ENCODE data around the gene SOX8. TPM values are rescaled to one million over a fixed set of nuclear protein-coding genes. Genes with fewer than 3 reads are reported as not detected.

Gene SOX8
- total RNA-seq, 1 experiment from 2014 or later = 5.2 TPM

DNA sequence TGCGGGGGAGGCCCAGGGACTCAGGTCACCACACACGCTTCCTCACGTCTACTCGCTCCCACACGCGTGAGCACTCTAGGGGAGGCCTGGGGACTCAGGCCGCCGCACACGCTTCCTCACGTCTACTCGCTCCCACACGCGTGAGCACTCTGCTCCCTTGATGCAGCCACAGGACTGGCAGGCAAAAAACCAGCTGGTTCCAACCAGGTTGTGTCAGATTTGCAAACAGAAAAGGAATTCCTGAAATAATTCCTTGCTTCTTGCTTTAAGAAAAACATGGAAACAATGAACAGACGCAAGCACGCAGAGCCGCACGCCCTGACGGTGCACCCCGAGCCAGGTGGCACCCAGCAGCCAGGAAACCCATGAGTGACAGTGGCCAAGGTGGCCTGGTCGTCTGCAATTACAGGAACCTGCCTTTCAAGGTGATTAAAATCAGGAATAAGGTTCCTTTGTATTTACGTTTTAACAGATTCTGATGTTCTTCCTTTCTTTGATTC is 48.7 kb upstream of the SOX8 start:
- H3K9me3 ChIP-seq (ENCODE audit: control insufficient read depth in 1 of 2, insufficient read depth in 1 of 2, low read depth in 1 of 2, low read length in 2 of 2) = no peaks in the 10 kb centered on the region
- no peaks in the 10 kb centered on the region for H3K4me1 ChIP-seq (ENCODE audit: control insufficient read depth in 1 of 2, insufficient read depth in 2 of 2, low read length in 2 of 2)
- no peaks in the 10 kb centered on the region for H3K9me2 ChIP-seq (ENCODE audit: insufficient read depth)
- H3K27ac ChIP-seq (ENCODE audit: low read depth, low read length) = no peak overlapping the region
- no peak overlapping the region for H3K4me2 ChIP-seq (ENCODE audit: low read length)
- ATAC-seq (no peak), DNase-seq (ENCODE audit: low read depth, low spot score) (no peak)
- H3K4me3 ChIP-seq (replicated peaks in 1 of 2; ENCODE audit: low read depth in 1 of 2, low read length in 2 of 2) = no peak overlapping the region
- H2AFZ ChIP-seq (ENCODE audit: low read depth, low read length, poor library complexity, severe bottlenecking) = no peak overlapping the region
- H3K79me2 ChIP-seq (ENCODE audit: insufficient read depth, low read length) = no peaks in the 10 kb centered on the region
- H3K9ac ChIP-seq (ENCODE audit: low read length) = no peak overlapping the region
- no peaks in the 10 kb centered on the region for H4K20me1 ChIP-seq (ENCODE audit: insufficient read depth)
- ChIA-PET RAD21 (ENCODE audit: low non-redundant PET in 1 of 2, low total read pairs in 2 of 2, uncharacterized antibody in 2 of 2, unreplicated experiment in 2 of 2) (no interaction called here), POLR2A (no interaction called here), CTCF (no interaction called here)
- BruUV-seq (replicated peaks) = no TSS peak
- TF ChIP-seq SRF (IDR thresholded peaks at IDR 0.05; ENCODE audit: low read depth) (no peak), POLR2AphosphoS5 (IDR thresholded peaks at IDR 0.05; ENCODE audit: low read depth, low read length) (no peak), POLR2A (IDR thresholded peaks at IDR 0.05; ENCODE audit: borderline replicate concordance, extremely low read depth, insufficient read depth, insufficient read length) (no peak), YY1 (IDR thresholded peaks at IDR 0.05; ENCODE audit: extremely low read depth, insufficient replicate concordance, low read depth, low read length) (no peak), SP1 (IDR thresholded peaks at IDR 0.05; ENCODE audit: low read depth) (no peak)
- TF ChIP-seq, protein P1, sequence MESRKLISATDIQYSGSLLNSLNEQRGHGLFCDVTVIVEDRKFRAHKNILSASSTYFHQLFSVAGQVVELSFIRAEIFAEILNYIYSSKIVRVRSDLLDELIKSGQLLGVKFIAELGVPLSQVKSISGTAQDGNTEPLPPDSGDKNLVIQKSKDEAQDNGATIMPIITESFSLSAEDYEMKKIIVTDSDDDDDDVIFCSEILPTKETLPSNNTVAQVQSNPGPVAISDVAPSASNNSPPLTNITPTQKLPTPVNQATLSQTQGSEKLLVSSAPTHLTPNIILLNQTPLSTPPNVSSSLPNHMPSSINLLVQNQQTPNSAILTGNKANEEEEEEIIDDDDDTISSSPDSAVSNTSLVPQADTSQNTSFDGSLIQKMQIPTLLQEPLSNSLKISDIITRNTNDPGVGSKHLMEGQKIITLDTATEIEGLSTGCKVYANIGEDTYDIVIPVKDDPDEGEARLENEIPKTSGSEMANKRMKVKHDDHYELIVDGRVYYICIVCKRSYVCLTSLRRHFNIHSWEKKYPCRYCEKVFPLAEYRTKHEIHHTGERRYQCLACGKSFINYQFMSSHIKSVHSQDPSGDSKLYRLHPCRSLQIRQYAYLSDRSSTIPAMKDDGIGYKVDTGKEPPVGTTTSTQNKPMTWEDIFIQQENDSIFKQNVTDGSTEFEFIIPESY (IDR thresholded peaks at IDR 0.05; ENCODE audit: extremely low read depth, insufficient replicate concordance, low read length) = no peak
- no peaks in the 10 kb centered on the region for H3K27me3 ChIP-seq (ENCODE audit: insufficient read depth, low read length)
- intact Hi-C loops (cut with micrococcal nuclease) = no loop called here
- H3K36me3 ChIP-seq (ENCODE audit: control insufficient read depth in 1 of 2, insufficient read depth in 2 of 2, low read length in 2 of 2) = no peaks in the 10 kb centered on the region; a peak in 1 of 4 replicates

DNA sequence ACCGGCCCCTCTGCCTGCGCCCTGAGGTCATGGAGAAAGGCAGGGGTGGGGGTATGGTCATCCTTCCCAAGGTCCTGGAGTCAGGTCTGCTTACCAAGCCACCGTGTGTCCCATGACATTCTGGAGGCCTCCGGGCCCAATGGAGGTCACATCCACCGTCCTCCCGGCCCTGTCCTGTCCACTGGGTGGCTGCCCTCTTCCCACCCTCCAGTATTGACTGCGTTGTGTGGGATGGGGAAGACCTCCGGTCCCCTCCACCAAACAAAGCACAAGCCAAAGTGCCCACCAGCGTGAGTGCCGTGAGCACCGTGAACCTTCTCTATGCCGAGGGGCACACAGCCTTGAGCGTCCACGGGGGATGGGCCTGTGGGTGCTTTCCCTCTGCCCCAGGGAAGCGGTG is 48.0 kb upstream of the SOX8 start:
- ChIA-PET POLR2A (no interaction called here), RAD21 (ENCODE audit: low non-redundant PET in 1 of 2, low total read pairs in 2 of 2, uncharacterized antibody in 2 of 2, unreplicated experiment in 2 of 2) (no interaction called here), CTCF (no interaction called here)
- intact Hi-C loops (cut with micrococcal nuclease) = no loop called here
- TF ChIP-seq, protein P2, sequence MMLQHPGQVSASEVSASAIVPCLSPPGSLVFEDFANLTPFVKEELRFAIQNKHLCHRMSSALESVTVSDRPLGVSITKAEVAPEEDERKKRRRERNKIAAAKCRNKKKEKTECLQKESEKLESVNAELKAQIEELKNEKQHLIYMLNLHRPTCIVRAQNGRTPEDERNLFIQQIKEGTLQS (IDR thresholded peaks at IDR 0.05) = no peak
- TF ChIP-seq CEBPB (IDR thresholded peaks at IDR 0.05; ENCODE audit: low read depth) = no peak
- TF ChIP-seq, protein P1 (IDR thresholded peaks at IDR 0.05; ENCODE audit: extremely low read depth, insufficient replicate concordance, low read length) = no peak
- TF ChIP-seq, protein P3, sequence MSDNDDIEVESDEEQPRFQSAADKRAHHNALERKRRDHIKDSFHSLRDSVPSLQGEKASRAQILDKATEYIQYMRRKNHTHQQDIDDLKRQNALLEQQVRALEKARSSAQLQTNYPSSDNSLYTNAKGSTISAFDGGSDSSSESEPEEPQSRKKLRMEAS (IDR thresholded peaks at IDR 0.05) = no peak
- TF ChIP-seq RAD21 (IDR thresholded peaks at IDR 0.05; ENCODE audit: low read depth) = no peak
- TF ChIP-seq EZH2phosphoT487 (IDR thresholded peaks at IDR 0.05; ENCODE audit: borderline replicate concordance) = no peak
- TF ChIP-seq SRF (IDR thresholded peaks at IDR 0.05; ENCODE audit: low read depth) = no peak
- no peak for TF ChIP-seq YY1 (IDR thresholded peaks at IDR 0.05; ENCODE audit: extremely low read depth, insufficient replicate concordance, low read depth, low read length)
- TF ChIP-seq POLR2A (IDR thresholded peaks at IDR 0.05; ENCODE audit: borderline replicate concordance, extremely low read depth, insufficient read depth, insufficient read length) = no peak
- TF ChIP-seq POLR2AphosphoS5 (IDR thresholded peaks at IDR 0.05; ENCODE audit: low read depth, low read length) = no peak
- TF ChIP-seq SIN3A (IDR thresholded peaks at IDR 0.05; ENCODE audit: low read depth) = no peak
- no peak for TF ChIP-seq JUND (IDR thresholded peaks at IDR 0.05)
- no peak for TF ChIP-seq SP1 (IDR thresholded peaks at IDR 0.05; ENCODE audit: low read depth)
- no peak overlapping the region for H3K9ac ChIP-seq (ENCODE audit: low read length)
- H3K79me2 ChIP-seq (ENCODE audit: insufficient read depth, low read length) = no peaks in the 10 kb centered on the region
- no peaks in the 10 kb centered on the region for H4K20me1 ChIP-seq (ENCODE audit: insufficient read depth)
- H3K4me1 ChIP-seq (ENCODE audit: control insufficient read depth in 1 of 2, insufficient read depth in 2 of 2, low read length in 2 of 2) = no peaks in the 10 kb centered on the region
- H3K9me2 ChIP-seq (ENCODE audit: insufficient read depth) = no peaks in the 10 kb centered on the region
- H3K27me3 ChIP-seq (ENCODE audit: insufficient read depth, low read length) = no peaks in the 10 kb centered on the region
- no peak overlapping the region for H3K27ac ChIP-seq (ENCODE audit: low read depth, low read length)
- DNase-seq (ENCODE audit: low read depth, low spot score) = no peak
- no TSS peak for BruUV-seq (replicated peaks)
- H3K9me3 ChIP-seq (ENCODE audit: control insufficient read depth in 1 of 2, insufficient read depth in 1 of 2, low read depth in 1 of 2, low read length in 2 of 2) = no peaks in the 10 kb centered on the region
- H3K4me3 ChIP-seq (replicated peaks in 1 of 2; ENCODE audit: low read depth in 1 of 2, low read length in 2 of 2) = no peak overlapping the region
- no peak for ATAC-seq
- no peak overlapping the region for H2AFZ ChIP-seq (ENCODE audit: low read depth, low read length, poor library complexity, severe bottlenecking)
- H3K4me2 ChIP-seq (ENCODE audit: low read length) = no peak overlapping the region
- no peaks in the 10 kb centered on the region; a peak in 1 of 4 replicates for H3K36me3 ChIP-seq (ENCODE audit: control insufficient read depth in 1 of 2, insufficient read depth in 2 of 2, low read length in 2 of 2)
